ENCODE measurements around the gene HIVEP3.

Gene HIVEP3

DNA sequence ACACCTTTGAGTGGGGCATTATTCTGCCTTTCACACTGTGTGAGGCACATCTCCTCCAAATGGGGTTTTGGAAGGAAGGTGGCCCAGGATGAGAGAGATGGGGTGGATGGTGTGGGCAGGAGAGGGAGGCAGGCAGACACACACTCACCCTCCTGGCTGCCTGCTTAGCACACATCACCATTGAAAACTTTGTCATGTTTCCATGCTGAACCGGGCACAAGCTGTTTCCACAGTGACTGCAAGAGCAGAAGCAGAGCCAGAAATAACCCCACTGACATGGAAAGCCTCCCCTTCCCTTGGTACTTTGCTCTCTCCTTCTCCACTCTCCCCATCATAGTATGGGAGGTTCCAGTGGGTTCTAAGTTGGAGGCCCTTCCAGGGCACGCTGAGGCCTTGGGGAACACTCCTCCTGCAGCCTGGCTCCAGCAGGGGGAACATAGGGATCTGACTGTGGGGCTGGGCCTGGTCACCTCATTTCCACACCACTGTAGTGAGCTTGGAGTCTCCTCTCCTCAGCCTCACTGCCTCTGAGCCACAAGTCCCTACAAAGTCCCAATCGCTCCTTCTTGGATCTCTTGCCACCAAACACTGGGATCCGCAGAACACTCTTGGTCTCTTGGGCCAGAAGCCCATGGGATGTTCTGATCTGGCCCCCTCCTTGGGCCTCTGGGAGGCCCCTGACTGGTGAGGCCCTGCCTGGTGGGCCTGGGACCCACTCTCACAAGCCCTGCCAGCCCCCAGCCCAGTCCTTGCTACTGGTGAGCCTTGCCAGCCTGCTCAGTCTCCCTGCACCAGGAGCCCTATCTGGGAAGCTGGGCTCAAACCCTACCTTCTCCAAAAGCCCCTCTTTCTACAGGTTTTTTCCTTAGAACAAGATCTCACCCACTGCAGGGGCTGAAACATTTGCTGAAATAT is 271.2 kb downstream of the HIVEP3 start (continued):
- TF ChIP-seq, protein P1, sequence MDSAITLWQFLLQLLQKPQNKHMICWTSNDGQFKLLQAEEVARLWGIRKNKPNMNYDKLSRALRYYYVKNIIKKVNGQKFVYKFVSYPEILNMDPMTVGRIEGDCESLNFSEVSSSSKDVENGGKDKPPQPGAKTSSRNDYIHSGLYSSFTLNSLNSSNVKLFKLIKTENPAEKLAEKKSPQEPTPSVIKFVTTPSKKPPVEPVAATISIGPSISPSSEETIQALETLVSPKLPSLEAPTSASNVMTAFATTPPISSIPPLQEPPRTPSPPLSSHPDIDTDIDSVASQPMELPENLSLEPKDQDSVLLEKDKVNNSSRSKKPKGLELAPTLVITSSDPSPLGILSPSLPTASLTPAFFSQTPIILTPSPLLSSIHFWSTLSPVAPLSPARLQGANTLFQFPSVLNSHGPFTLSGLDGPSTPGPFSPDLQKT (IDR thresholded peaks at IDR 0.05; ENCODE audit: borderline replicate concordance, low read depth, low read length) = no peak
- TF ChIP-seq OVOL3 (tag by site-specific recombination; IDR thresholded peaks at IDR 0.05) = no peak
- TF ChIP-seq KLF16 (tag by site-specific recombination; IDR thresholded peaks at IDR 0.05) = no peak
- TF ChIP-seq, protein P2, sequence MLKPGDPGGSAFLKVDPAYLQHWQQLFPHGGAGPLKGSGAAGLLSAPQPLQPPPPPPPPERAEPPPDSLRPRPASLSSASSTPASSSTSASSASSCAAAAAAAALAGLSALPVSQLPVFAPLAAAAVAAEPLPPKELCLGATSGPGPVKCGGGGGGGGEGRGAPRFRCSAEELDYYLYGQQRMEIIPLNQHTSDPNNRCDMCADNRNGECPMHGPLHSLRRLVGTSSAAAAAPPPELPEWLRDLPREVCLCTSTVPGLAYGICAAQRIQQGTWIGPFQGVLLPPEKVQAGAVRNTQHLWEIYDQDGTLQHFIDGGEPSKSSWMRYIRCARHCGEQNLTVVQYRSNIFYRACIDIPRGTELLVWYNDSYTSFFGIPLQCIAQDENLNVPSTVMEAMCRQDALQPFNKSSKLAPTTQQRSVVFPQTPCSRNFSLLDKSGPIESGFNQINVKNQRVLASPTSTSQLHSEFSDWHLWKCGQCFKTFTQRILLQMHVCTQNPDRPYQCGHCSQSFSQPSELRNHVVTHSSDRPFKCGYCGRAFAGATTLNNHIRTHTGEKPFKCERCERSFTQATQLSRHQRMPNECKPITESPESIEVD (tag by site-specific recombination; IDR thresholded peaks at IDR 0.05) = no peak
- no peak for TF ChIP-seq ZNF184 (tag by site-specific recombination; IDR thresholded peaks at IDR 0.05)
- no peak for TF ChIP-seq ZNF600 (tag by site-specific recombination; IDR thresholded peaks at IDR 0.05)

DNA sequence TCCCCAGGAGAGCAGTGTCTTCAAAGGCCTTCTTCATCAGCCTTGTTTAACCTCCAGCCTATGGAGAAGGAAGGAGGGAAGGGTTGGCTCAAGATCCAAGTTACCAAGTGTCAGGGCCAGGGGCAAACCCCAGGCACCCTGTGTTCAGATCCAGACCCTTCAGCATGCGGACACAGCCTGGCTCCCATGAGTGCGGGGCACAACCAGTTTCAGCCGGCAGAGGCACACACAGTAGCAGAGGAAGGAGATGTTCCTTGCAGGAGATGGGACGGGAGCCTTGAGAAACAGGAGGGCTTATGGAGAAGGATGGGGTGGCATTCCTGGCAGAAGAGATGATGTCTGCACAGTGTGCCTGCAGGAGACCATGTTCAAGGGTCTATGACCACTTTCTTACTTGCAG is 272.5 kb downstream of the HIVEP3 start:
- TF ChIP-seq ZNF266 (tag by site-specific recombination; IDR thresholded peaks at IDR 0.05; ENCODE audit: low read depth) (no peak), ZNF10 (tag by site-specific recombination; IDR thresholded peaks at IDR 0.05) (no peak), ZNF366 (tag by site-specific recombination; conservative IDR thresholded peaks at IDR 0.05) (no peak), GFI1B (tag by site-specific recombination; IDR thresholded peaks at IDR 0.05) (no peak), ZNF391 (tag by site-specific recombination; IDR thresholded peaks at IDR 0.05; ENCODE audit: borderline replicate concordance, low read depth) (no peak), KLF1 (tag by site-specific recombination; IDR thresholded peaks at IDR 0.05) (no peak), YY2 (tag by site-specific recombination; IDR thresholded peaks at IDR 0.05) (no peak), ZNF530 (tag by site-specific recombination; IDR thresholded peaks at IDR 0.05; ENCODE audit: low read depth) (no peak), ZNF837 (tag by site-specific recombination; IDR thresholded peaks at IDR 0.05) (no peak), KLF10 (tag by site-specific recombination; IDR thresholded peaks at IDR 0.05) (no peak), GLIS1 (tag by site-specific recombination; IDR thresholded peaks at IDR 0.05) (no peak)
- TF ChIP-seq, protein P3, sequence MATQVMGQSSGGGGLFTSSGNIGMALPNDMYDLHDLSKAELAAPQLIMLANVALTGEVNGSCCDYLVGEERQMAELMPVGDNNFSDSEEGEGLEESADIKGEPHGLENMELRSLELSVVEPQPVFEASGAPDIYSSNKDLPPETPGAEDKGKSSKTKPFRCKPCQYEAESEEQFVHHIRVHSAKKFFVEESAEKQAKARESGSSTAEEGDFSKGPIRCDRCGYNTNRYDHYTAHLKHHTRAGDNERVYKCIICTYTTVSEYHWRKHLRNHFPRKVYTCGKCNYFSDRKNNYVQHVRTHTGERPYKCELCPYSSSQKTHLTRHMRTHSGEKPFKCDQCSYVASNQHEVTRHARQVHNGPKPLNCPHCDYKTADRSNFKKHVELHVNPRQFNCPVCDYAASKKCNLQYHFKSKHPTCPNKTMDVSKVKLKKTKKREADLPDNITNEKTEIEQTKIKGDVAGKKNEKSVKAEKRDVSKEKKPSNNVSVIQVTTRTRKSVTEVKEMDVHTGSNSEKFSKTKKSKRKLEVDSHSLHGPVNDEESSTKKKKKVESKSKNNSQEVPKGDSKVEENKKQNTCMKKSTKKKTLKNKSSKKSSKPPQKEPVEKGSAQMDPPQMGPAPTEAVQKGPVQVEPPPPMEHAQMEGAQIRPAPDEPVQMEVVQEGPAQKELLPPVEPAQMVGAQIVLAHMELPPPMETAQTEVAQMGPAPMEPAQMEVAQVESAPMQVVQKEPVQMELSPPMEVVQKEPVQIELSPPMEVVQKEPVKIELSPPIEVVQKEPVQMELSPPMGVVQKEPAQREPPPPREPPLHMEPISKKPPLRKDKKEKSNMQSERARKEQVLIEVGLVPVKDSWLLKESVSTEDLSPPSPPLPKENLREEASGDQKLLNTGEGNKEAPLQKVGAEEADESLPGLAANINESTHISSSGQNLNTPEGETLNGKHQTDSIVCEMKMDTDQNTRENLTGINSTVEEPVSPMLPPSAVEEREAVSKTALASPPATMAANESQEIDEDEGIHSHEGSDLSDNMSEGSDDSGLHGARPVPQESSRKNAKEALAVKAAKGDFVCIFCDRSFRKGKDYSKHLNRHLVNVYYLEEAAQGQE (tag by site-specific recombination; IDR thresholded peaks at IDR 0.05) = no peak
- TF ChIP-seq, protein P1 (IDR thresholded peaks at IDR 0.05; ENCODE audit: borderline replicate concordance, low read depth, low read length) = no peak
- ChIA-PET CTCF (no interaction called here), POLR2A (no interaction called here)
- no peak overlapping the region for H3K27ac ChIP-seq (ENCODE audit: extremely low read depth, low read depth, low read length)
- H3K9me3 ChIP-seq (ENCODE audit: control insufficient read depth, insufficient read depth, low read depth, low read length) = no peaks in the 10 kb centered on the region
- H3K36me3 ChIP-seq (ENCODE audit: control insufficient read depth in 2 of 2, insufficient read depth in 1 of 2, low read length in 2 of 2) = no peaks in the 10 kb centered on the region
- H3K4me3 ChIP-seq (ENCODE audit: low read depth, low read length) = no peak overlapping the region
- no peaks in the 10 kb centered on the region for H3K4me1 ChIP-seq (ENCODE audit: control insufficient read depth, insufficient read depth, low read length)

Measured in HEK293 (cell line).